Esophagus muscularis mucosa (tissue), 4 donors: ENCODE data around the gene CTTNBP2NL.

Experiments
- EP300 ChIP-seq: sonication (generic); formaldehyde crosslinking; IDR thresholded peaks from one replicate; pipeline ENCODE4 v1.6.1; 2017; ENCODE audit warnings: antibody characterized with exemption
- POLR2A ChIP-seq: fragments of 450-650 bp; IDR thresholded peaks from one replicate; pipeline ENCODE4 v1.6.1; 2017; ENCODE audit warnings: antibody characterized with exemption, moderate library complexity, mild to moderate bottlenecking, low read depth
- POLR2AphosphoS5 ChIP-seq, 2 donors: sonication (generic); formaldehyde crosslinking; IDR thresholded peaks; one replicate each; pipeline ENCODE4 v1.6.1; 2017; ENCODE audit warnings: antibody characterized with exemption in 2 of 2
- TF ChIP-seq, protein P1 (sequence below), 3 experiments: fragments of 200-600 bp in 2 of 3; fragments of 450-650 bp in 1 of 3; sonication (generic) in 2 of 3; IDR thresholded peaks; one replicate each; pipeline ENCODE4 v1.5.1; 2017 to 2019; ENCODE audit warnings: antibody characterized with exemption in 3 of 3, mild to moderate bottlenecking in 2 of 3, moderate library complexity in 1 of 3

DNA sequence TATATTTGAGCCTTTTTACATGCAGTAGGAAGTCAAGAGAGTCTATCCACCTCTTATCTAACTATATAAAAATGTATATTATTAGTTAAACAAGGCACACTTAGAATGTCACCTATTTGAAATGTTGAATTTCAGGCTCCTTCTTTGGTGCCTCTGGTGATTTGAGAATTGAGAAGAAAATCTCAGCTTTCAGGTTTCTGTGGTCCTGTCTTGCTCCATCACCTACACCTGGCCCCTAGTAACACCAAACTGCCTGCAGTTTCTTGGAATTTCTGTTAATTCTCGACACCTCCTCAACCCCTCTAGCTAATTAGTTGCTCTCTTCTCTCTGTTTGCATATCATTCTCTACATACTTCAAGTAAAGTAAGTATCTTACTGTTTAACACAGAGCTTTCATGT is 57.9 kb downstream of the CTTNBP2NL start:
- TF ChIP-seq, protein P1, sequence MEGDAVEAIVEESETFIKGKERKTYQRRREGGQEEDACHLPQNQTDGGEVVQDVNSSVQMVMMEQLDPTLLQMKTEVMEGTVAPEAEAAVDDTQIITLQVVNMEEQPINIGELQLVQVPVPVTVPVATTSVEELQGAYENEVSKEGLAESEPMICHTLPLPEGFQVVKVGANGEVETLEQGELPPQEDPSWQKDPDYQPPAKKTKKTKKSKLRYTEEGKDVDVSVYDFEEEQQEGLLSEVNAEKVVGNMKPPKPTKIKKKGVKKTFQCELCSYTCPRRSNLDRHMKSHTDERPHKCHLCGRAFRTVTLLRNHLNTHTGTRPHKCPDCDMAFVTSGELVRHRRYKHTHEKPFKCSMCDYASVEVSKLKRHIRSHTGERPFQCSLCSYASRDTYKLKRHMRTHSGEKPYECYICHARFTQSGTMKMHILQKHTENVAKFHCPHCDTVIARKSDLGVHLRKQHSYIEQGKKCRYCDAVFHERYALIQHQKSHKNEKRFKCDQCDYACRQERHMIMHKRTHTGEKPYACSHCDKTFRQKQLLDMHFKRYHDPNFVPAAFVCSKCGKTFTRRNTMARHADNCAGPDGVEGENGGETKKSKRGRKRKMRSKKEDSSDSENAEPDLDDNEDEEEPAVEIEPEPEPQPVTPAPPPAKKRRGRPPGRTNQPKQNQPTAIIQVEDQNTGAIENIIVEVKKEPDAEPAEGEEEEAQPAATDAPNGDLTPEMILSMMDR (IDR thresholded peaks at IDR 0.05): no peak
- TF ChIP-seq POLR2A (no peak), POLR2AphosphoS5 (IDR thresholded peaks at IDR 0.05) (no peak), EP300 (no peak)
